ENCODE data around the gene GGACT. TPM values are rescaled to one million over a fixed set of nuclear protein-coding genes. Genes with fewer than 3 reads are reported as not detected.
"Not testable (repeated sequence)": the region's sequence is repeated elsewhere in the genome, so short reads cannot be mapped to it uniquely, and the experiment has no call there.

GGACT gene
- total RNA-seq, 1 donor from 2014 or later = 1.4 TPM

- DNase-seq = no peak
Measured at GRCh38 chr13:100600915-100601314, 12.3 kb upstream of the GGACT start.

- no peak for DNase-seq
Measured at GRCh38 chr13:100600461-100600860, 11.9 kb upstream of the GGACT start.

- DNase-seq = no peak
Measured at GRCh38 chr13:100597253-100597652, 8.7 kb upstream of the GGACT start.

GRCh38 chr13:100596516-100596915, 7.9 kb upstream of the GGACT start:
- no peak for DNase-seq

GRCh38 chr13:100594731-100595130, 6.1 kb upstream of the GGACT start:
- DNase-seq = no peak

- no peak for DNase-seq
Measured at GRCh38 chr13:100594255-100594654, 5.7 kb upstream of the GGACT start.

GRCh38 chr13:100589178-100589725, 663 bp upstream of the GGACT start:
- DNase-seq = no peak

GRCh38 chr13:100584896-100585295, 3.7 kb downstream of the GGACT start:
- no peak for DNase-seq

GRCh38 chr13:100581504-100581903, 7.1 kb downstream of the GGACT start:
- no peak for DNase-seq

GRCh38 chr13:100581030-100581429, 7.6 kb downstream of the GGACT start:
- DNase-seq = no peak

- no peak for DNase-seq
Measured at GRCh38 chr13:100580045-100580444, 8.5 kb downstream of the GGACT start.

- DNase-seq = not testable (repeated sequence)
Measured at GRCh38 chr13:100577239-100577638, 11.3 kb downstream of the GGACT start.

- peak; percentile 12 for DNase-seq
Measured at GRCh38 chr13:100573121-100573520, 15.5 kb downstream of the GGACT start.

GRCh38 chr13:100566543-100566942, 22.0 kb downstream of the GGACT start:
- DNase-seq = no peak

GRCh38 chr13:100565286-100565685, 23.3 kb downstream of the GGACT start:
- no peak for DNase-seq

- no peak for DNase-seq
Measured at GRCh38 chr13:100564444-100565223, 24.0 kb downstream of the GGACT start.

- DNase-seq = no peak
Measured at GRCh38 chr13:100563779-100564178, 24.8 kb downstream of the GGACT start.

GRCh38 chr13:100561599-100562204, 26.9 kb downstream of the GGACT start:
- no peak for DNase-seq

GRCh38 chr13:100561158-100561499, 27.5 kb downstream of the GGACT start:
- no peak for DNase-seq

GRCh38 chr13:100560498-100561157, 28.0 kb downstream of the GGACT start:
- no peak for DNase-seq

GRCh38 chr13:100559886-100560285, 28.7 kb downstream of the GGACT start:
- no peak for DNase-seq

- DNase-seq = no peak
Measured at GRCh38 chr13:100552755-100553154, 35.8 kb downstream of the GGACT start.

- no peak for DNase-seq
Measured at GRCh38 chr13:100549316-100549715, 39.3 kb downstream of the GGACT start.
